GM10248 (cell line): Measurements from ENCODE around the gene PLCH2.

ENCODE experiments used
- CTCF ChIA-PET: fragments of 300-600 bp; sonication (Branson Sonifier 250); formaldehyde crosslinking; extraction: SDS; loops from one replicate; lab custom pipeline; 2021; ENCODE audit warnings: antibody characterized with exemption; lab: Yijun Ruan, JAX
- POLR2A ChIA-PET: fragments of 350-650 bp; sonication (Branson Sonifier 250); formaldehyde crosslinking; extraction: SDS; loops from one replicate; lab custom pipeline; 2020; ENCODE audit warnings: antibody characterized with exemption; lab: Yijun Ruan, JAX
- DNase-seq: peaks from one replicate; pipeline ENCODE4 v3.0.0; 2012; ENCODE audit errors: extremely low spot score
- CTCF ChIP-seq: IDR thresholded peaks from 2 replicates; pipeline ENCODE4 v1.5.1; 2012; ENCODE audit warnings: mild to moderate bottlenecking, low read depth; ENCODE audit errors: extremely low read depth, missing control alignments, control extremely low read depth

PLCH2 gene

DNA sequence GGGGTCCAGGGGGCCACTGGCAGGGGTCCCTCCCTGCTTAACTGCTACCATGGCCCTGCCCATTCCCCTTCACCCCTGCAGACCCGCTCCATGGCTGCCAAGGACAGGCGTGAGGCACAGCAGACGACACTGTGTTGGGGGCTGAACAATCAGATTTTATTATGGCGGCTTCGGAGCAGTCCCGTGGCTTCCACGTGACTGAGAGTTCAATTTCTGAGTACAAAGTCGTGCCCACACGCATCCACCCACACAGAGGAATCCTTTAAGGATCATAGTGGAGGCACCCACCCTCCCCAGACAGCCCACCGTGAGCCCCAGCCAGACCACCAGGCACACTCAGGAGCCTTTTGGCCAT, 52.5 kb downstream of the PLCH2 start:
- CTCF ChIA-PET, result interaction anchor here (1.6 to 1.8 kb wide), 2 partner anchors 11 to 18 kb away, joined by 6 to 9 read pairs; no protein-coding TSS in a partner anchor
- no peak for DNase-seq
- TF ChIP-seq CTCF, result no peak
- POLR2A ChIA-PET, result no interaction called here

GRCh38 chr1:2528966-2529783, 53.1 kb downstream of the PLCH2 start:
- no peak for DNase-seq
- CTCF ChIA-PET, result interaction anchor here (1.6 to 1.8 kb wide), 2 partner anchors 10 to 18 kb away, joined by 6 to 9 read pairs; no protein-coding TSS in a partner anchor
- peak; percentile 36 for TF ChIP-seq CTCF
- POLR2A ChIA-PET, result no interaction called here

DNA sequence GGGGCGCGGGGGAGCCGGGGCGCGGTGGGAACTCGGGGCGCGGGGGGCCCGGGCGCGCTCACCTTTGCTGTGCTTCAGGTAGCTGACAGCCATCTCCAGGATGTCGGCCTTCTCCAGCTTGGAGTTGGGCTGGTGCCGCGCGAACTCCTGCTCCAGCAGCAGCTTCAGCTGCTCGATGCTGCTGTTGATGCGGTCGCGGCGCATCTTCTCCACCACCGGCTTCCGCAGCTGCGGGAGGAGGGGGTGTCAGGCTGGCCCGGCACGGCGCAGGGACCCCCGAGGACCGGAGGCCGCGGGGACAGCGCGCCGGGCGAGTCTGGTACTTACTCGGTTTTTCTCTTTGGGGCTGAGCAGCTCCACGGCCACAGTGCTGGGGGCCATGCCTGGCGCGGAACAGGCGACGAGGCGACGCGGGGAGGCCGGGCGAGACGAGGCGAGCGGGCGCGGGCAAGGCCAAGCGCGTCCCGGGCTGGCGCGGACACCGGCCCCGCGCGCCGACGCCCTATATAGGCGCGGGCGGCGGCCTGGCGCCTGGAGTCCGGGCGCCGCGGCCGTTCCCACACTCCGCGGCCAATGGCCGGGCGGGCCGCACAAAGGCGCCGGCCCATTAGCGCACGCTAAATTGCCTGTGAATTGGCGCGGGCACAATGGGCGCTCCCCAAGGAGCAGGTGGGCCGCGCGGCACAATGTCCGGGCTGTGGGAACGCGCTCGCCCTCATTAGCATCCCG, 53.9 kb downstream of the PLCH2 start, which contains the start of gene HES5:
TSS of gene HES5 (minus strand) at position 480 of the 729 bp plus-strand sequence. CDS start at position 381, 99 bp downstream.
- no peak for TF ChIP-seq CTCF
- ChIA-PET CTCF (interaction anchor here (1.1 to 1.8 kb wide), 3 partner anchors 10 to 96 kb away, joined by 3 to 9 read pairs (median 6); no protein-coding TSS in a partner anchor), POLR2A (no interaction called here)
- no peak for DNase-seq

DNA sequence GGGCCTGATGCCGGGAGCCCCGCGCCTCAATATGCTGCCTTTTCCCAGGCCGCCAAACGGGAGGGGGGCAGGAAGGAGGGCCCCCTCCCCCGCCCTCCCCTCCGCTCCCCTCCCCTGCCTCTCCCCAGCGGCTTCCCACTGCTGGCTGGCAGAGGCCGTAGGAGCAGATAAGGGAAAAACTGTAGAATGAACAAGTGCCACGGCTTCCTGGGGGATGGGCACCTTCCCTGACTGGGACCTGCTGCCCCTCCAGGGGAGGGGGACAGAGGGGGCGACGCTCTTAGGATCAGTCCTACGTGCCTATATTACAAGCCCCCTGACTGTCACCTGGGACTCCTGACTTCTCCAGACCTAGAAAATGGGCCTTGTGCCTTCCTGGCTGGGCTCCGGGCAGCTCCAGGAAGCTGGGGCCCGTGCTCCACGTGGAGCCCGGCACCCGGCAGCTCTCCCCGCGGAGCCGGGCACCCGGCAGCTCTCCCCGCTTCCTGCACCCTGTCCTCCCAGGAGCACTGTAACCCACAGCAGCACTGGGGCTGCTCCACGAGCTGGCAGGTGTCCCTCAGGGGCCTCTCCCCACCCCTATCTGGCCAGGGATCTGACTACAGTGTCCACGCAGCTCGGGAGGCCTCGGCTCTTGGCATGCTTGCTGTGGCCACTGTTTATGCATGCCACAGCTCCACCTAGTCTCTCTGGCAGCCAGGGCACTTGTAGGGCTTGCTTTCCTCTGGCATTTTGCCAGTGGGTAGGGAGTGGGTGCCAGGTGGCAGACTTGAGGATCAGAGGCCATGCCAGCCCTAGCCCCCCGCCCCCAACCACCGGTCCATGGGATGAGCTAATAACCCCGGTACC, 54.6 kb downstream of the PLCH2 start:
- TF ChIP-seq CTCF, result no peak
- no peak for DNase-seq
- ChIA-PET CTCF (interaction anchor here (1.1 to 1.2 kb wide), 2 partner anchors 9 to 97 kb away, joined by 3 read pairs; no protein-coding TSS in a partner anchor), POLR2A (no interaction called here)

GRCh38 chr1:2532485-2533160, 56.5 kb downstream of the PLCH2 start:
- DNase-seq, result no peak
- ChIA-PET CTCF (interaction anchor here (1.2 to 1.9 kb wide), 2 partner anchors 9 to 15 kb away, joined by 6 read pairs; no protein-coding TSS in a partner anchor), POLR2A (interaction anchor here (1.9 kb wide), 1 partner anchor 13 kb away, joined by 6 read pairs; no protein-coding TSS in a partner anchor)
- no peak for TF ChIP-seq CTCF
